ENCODE data around the gene TREML2. TPM values are rescaled to one million over a fixed set of nuclear protein-coding genes. Genes with fewer than 3 reads are reported as not detected.

TREML2 gene
- total RNA-seq, 1 donor from 2014 or later: not detected

DNA sequence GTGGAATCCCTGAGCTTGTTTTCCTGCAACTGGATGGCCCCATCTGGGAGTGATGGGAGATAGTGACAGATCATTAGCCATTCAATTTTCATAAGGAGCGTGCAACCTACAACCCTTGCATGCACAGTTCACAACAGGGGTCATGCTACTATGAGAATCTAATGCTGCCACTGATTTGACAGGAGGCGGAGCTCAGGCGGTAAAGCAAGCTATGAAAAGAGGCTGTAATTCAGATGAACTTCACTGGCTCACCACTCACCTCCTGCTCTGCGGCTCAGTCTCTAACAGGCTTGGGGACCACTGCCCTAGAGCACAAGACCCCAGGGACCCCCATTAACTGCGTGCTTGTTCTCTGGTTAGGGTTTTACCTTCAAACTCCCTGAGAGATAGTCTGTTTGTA lies 14.8 kb upstream of the TREML2 start:
- Mint-ChIP-seq H3K4me1 (no peaks in the 10 kb centered on the region), H3K27me3 (ENCODE audit: low read depth) (peaks cover 37% of the 10 kb centered on the region), H3K4me3 (no peak overlapping the region), H3K36me3 (peaks cover 4% of the 10 kb centered on the region), H3K27ac (no peak overlapping the region), H3K9me3 (peaks cover 32% of the 10 kb centered on the region)
- no peak for DNase-seq (ENCODE audit: low spot score in 2 of 2, unreplicated experiment in 2 of 2)
- TF ChIP-seq CTCF (IDR thresholded peaks at IDR 0.05; ENCODE audit: unreplicated experiment): no peak

DNA sequence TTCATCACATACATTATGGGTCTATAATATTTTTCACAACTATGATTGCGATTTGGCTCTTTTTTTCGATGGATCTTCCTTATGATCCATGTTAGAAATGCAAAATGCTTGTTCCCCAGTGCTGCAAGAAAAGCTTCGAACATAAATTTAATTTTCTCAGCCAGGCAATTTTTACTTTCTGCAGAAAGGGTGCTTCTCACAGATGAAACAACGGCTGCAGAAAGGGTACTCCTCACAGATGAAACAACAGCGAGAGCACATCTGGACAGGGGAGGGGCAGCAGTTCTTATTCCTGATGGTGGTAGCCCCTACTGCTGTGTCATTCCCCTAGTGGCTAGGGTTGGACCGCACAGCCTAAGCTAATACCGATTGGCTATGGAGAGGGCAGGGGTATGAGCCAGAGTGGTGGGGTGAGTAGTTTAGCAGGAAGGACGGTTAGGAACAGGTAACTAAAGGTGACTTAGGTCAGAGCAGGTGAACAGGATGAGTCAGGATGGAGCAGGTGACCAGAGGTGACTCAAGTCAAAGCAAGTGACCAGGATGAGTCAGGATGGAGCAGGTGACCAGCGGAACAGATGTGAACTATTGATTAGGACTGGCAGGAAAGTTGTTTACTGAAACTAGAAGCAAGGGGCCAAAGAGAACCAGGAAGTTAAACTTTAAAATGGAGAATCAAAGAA lies 13.8 kb upstream of the TREML2 start:
- peaks cover 43% of the 10 kb centered on the region for H3K27me3 Mint-ChIP-seq (ENCODE audit: low read depth)
- H3K4me3 Mint-ChIP-seq: no peak overlapping the region
- TF ChIP-seq CTCF (IDR thresholded peaks at IDR 0.05; ENCODE audit: unreplicated experiment): no peak
- no peak overlapping the region for H3K27ac Mint-ChIP-seq
- DNase-seq (ENCODE audit: low spot score in 2 of 2, unreplicated experiment in 2 of 2): no peak
- H3K9me3 Mint-ChIP-seq: peaks cover 21% of the 10 kb centered on the region
- H3K4me1 Mint-ChIP-seq: no peaks in the 10 kb centered on the region
- H3K36me3 Mint-ChIP-seq: peaks cover 4% of the 10 kb centered on the region

- Mint-ChIP-seq H3K36me3 (no peaks in the 10 kb centered on the region), H3K4me3 (no peak overlapping the region), H3K4me1 (no peaks in the 10 kb centered on the region), H3K9me3 (peaks cover 17% of the 10 kb centered on the region), H3K27ac (no peak overlapping the region), H3K27me3 (ENCODE audit: low read depth) (peaks cover 61% of the 10 kb centered on the region)
- DNase-seq (ENCODE audit: low spot score in 2 of 2, unreplicated experiment in 2 of 2): no peak
- no peak for TF ChIP-seq CTCF (IDR thresholded peaks at IDR 0.05; ENCODE audit: unreplicated experiment)
Measured at GRCh38 chr6:41209547-41210320, 8.8 kb upstream of the TREML2 start.

DNA sequence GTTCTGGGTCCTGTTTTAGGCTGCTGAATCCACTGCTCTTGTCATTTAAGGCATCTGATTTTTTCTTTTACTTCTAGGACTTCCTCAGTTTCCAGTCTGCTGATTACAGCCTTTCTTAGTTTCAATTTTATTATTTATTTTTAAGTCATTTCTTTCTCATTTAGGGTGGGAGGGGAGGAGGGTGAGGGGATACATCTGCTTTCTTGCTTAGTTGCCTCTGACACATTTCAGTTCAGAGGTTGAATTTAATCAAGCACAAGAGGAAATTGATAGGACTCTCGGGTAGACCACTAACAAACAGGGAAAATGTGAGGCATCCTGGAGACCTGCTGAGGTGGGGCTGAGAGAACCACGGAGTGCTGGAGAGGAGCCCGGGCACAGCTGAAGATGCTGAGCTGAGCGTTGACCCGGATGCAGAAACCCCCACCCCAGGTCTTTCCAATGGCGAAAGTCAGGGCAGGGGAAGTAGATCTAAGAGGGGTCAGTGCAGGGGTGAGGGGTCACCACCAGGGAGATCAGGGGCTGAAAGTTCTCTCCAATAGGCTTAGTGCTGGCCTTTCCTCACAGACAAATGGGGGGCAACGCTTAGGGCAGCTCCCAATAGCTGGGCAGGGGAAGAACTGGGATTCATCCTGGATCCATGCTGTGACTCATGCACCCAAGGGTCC lies 7.6 kb upstream of the TREML2 start:
- Mint-ChIP-seq H3K36me3 (no peaks in the 10 kb centered on the region), H3K27me3 (ENCODE audit: low read depth) (peaks cover 57% of the 10 kb centered on the region), H3K9me3 (peaks cover 7% of the 10 kb centered on the region), H3K4me3 (no peak overlapping the region), H3K27ac (no peak overlapping the region), H3K4me1 (no peaks in the 10 kb centered on the region)
- no peak for TF ChIP-seq CTCF (IDR thresholded peaks at IDR 0.05; ENCODE audit: unreplicated experiment)
- DNase-seq (ENCODE audit: low spot score in 2 of 2, unreplicated experiment in 2 of 2): no peak

- Mint-ChIP-seq H3K36me3 (no peaks in the 10 kb centered on the region), H3K4me1 (peaks cover 13% of the 10 kb centered on the region), H3K4me3 (no peak overlapping the region), H3K9me3 (peaks cover 7% of the 10 kb centered on the region), H3K27me3 (ENCODE audit: low read depth) (peaks cover 36% of the 10 kb centered on the region), H3K27ac (no peak overlapping the region)
- TF ChIP-seq CTCF (IDR thresholded peaks at IDR 0.05; ENCODE audit: unreplicated experiment): no peak
- no peak for DNase-seq (ENCODE audit: low spot score in 2 of 2, unreplicated experiment in 2 of 2)
Measured at GRCh38 chr6:41204156-41204555, 3.2 kb upstream of the TREML2 start.

All from mesothelial cell of epicardium (in vitro differentiated cells).